ENCODE data around the gene OR10G3. TPM values are rescaled to one million over a fixed set of nuclear protein-coding genes. Genes with fewer than 3 reads are reported as not detected.

Gene OR10G3
- total RNA-seq, 1 donor from 2014 or later: not detected

DNA sequence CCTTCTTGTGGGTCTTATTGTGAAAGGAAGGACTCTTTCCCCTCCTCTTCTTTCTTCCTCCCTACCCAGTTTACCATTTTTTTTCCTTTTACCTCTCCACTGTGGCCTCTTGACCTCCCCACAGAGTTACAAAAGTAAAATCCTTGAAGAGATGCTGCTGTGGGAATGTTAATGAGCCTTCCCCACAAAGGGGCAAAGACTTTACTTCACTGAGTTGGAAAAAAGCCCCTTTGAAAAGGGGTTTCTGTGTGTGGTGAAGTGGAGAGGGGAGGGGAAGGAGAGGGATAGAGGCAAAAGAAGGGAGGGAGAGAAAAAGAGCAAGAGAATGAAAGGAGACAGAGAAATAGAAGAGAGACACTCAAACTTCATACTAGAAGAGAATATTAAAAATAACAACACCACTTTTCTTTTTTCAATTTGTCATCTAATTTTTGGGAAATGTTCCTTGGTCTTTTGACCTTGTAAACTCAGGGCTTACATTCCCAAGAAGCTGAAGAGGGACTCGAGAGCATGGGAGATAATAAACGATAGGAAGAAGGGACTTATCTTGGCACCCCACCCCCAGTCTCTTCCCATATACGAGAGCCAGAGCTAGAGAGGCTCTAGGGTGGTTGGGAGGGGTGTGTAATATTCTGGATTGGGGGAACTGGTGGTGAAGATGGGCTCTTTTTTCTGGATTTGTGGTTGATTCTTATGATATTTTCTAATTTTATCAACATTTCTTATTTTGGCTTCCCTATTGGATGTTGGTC is 40.5 kb downstream of the OR10G3 start:
- DNase-seq (ENCODE audit: low read depth): no peak
- Histone ChIP-seq H3K4me3 (ENCODE audit: low read depth, low read length) (no peak overlapping the region), H3K27me3 (ENCODE audit: control insufficient read depth, insufficient read depth, low read length) (peaks cover 25% of the 10 kb centered on the region), H3K36me3 (ENCODE audit: control insufficient read depth, insufficient read depth, low read length) (no peaks in the 10 kb centered on the region)
- TF ChIP-seq, protein P1, sequence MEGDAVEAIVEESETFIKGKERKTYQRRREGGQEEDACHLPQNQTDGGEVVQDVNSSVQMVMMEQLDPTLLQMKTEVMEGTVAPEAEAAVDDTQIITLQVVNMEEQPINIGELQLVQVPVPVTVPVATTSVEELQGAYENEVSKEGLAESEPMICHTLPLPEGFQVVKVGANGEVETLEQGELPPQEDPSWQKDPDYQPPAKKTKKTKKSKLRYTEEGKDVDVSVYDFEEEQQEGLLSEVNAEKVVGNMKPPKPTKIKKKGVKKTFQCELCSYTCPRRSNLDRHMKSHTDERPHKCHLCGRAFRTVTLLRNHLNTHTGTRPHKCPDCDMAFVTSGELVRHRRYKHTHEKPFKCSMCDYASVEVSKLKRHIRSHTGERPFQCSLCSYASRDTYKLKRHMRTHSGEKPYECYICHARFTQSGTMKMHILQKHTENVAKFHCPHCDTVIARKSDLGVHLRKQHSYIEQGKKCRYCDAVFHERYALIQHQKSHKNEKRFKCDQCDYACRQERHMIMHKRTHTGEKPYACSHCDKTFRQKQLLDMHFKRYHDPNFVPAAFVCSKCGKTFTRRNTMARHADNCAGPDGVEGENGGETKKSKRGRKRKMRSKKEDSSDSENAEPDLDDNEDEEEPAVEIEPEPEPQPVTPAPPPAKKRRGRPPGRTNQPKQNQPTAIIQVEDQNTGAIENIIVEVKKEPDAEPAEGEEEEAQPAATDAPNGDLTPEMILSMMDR (IDR thresholded peaks at IDR 0.05; ENCODE audit: insufficient read depth, low read length, poor library complexity, severe bottlenecking): no peak

DNA sequence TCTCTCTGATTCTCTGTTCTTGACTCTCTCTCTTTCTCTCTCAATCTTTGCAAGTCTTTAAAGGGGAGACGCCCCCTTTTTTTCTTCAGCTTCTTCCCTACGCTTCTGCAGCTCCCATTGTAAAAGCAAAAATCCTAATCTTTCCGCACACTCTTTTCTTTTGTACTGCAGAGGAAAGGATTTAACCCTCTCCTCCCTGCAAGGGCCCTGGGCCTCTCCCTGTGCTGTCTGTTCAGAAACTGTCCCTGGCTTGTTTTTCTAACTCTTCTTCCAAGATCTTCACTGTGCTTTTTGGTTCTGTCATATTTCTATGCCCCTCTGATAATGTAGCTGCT is 42.8 kb downstream of the OR10G3 start:
- Histone ChIP-seq H3K4me3 (ENCODE audit: low read depth, low read length) (no peak overlapping the region), H3K36me3 (ENCODE audit: control insufficient read depth, insufficient read depth, low read length) (no peaks in the 10 kb centered on the region), H3K27me3 (ENCODE audit: control insufficient read depth, insufficient read depth, low read length) (peaks cover 25% of the 10 kb centered on the region)
- no peak for DNase-seq (ENCODE audit: low read depth)
- TF ChIP-seq, protein P1 (IDR thresholded peaks at IDR 0.05; ENCODE audit: insufficient read depth, low read length, poor library complexity, severe bottlenecking): no peak

DNA sequence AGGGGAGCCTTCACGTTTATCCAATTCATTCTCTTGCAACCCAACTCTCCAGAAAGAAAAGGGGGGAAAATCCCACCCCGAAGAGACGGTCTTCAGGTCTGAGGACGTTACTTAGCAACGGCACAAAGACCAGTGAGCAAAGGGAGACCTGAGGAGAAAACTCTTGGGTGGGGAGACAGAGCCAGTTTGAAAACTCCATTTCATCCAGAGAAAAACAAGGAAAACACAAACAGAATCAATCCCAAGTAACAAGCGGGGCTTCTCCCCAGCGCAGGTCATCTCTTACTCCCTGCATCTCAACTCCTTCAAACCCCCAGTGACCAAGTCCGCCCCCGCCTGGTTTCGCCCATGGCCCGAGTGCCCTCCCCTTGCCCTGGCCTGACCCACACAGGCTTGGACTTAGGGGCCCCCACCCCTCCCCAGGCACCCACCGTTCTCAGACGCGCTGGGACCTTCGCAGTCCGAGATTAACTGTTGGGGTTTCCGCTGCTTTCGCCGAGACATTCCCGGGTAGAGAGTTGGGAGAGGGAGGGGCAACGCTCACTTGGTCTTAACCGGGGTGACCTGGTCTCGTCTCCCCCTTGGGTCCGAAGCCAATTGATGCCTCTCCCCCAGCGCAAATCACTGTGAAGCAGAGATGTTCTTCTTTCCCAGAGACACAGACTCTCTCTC is 43.3 kb downstream of the OR10G3 start:
- no peak for DNase-seq (ENCODE audit: low read depth)
- H3K27me3 ChIP-seq (ENCODE audit: control insufficient read depth, insufficient read depth, low read length): peaks cover 25% of the 10 kb centered on the region
- H3K4me3 ChIP-seq (ENCODE audit: low read depth, low read length): peak overlapping the region; percentile 22
- H3K36me3 ChIP-seq (ENCODE audit: control insufficient read depth, insufficient read depth, low read length): no peaks in the 10 kb centered on the region
- TF ChIP-seq, protein P1 (IDR thresholded peaks at IDR 0.05; ENCODE audit: insufficient read depth, low read length, poor library complexity, severe bottlenecking): no peak

DNA sequence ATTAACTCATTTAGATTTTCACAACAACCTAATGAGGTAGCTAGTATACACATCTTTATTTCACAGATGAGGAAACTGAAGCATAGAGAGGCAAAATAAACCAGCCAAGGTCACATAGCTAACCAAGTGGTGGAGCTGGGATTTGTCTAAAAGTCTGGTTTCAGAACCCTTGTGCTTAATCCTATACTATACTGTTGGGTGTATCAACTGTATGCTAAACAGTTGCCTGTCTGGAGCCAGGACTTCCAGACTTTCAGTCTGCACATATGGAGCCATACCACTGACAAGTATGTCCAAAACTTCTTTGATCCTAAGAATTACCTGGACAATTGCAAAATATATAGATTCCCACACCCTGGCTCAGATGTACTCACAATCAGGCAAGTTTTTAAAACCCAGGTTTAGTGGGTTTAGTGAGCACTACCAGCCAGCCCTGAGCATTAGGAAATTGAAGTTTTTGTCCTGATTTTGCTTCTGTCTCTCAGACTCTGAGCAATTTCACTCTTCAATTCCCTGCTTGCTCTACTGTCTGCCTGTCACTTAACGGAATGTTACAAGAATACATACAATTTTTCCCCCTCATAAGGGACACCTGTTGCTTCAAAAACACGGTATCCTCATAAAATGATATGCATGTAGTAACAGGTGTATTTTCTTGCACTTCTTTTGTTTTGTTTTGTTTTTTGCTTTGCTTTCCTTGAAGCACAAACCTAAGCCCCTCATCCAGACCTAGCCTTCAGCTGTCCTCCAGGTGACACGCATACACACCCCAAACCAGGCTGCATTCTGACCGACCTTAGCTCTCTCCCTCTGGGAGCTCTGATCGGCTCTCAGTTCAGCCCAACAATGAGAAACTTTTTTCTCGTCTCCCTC is 44.1 kb downstream of the OR10G3 start:
- no peak overlapping the region for H3K4me3 ChIP-seq (ENCODE audit: low read depth, low read length)
- H3K27me3 ChIP-seq (ENCODE audit: control insufficient read depth, insufficient read depth, low read length): peaks cover 25% of the 10 kb centered on the region

DNA sequence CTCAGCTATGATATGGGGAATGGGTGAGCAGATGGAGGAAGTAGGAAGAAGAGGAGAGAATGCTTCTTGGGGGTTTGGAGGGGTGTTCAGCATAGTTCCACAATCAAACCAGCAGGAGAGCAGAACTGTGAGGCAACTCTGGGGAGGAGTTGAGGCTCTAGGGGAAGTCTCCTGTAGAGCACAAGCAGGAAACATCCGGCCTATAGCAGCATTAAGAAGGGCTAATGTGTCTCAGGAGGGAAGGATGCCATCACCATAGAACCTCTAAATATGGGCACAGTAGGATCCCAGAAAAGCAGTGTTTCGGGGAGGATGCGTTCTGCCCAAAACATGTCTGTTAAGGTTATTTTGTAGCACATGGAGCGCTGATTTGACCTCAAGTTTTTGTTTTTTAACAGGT is 45.3 kb downstream of the OR10G3 start:
- Histone ChIP-seq H3K36me3 (ENCODE audit: control insufficient read depth, insufficient read depth, low read length) (no peaks in the 10 kb centered on the region), H3K27me3 (ENCODE audit: control insufficient read depth, insufficient read depth, low read length) (peaks cover 25% of the 10 kb centered on the region), H3K4me3 (ENCODE audit: low read depth, low read length) (no peak overlapping the region)
- TF ChIP-seq, protein P1 (IDR thresholded peaks at IDR 0.05; ENCODE audit: insufficient read depth, low read length, poor library complexity, severe bottlenecking): no peak
- no peak for DNase-seq (ENCODE audit: low read depth)

More for the DNA sequence above, 44.1 kb downstream of the OR10G3 start:
- TF ChIP-seq, protein P1 (IDR thresholded peaks at IDR 0.05; ENCODE audit: insufficient read depth, low read length, poor library complexity, severe bottlenecking): no peak
- no peaks in the 10 kb centered on the region for H3K36me3 ChIP-seq (ENCODE audit: control insufficient read depth, insufficient read depth, low read length)
- no peak for DNase-seq (ENCODE audit: low read depth)

Measured in kidney epithelial cell (primary cell).